Fibroblast of mammary gland (primary cell): ENCODE results near the gene EXOC4.

Experiments
- DNase-seq: peaks from one replicate; pipeline ENCODE4 v3.0.0-alpha.2; 2010; ENCODE audit warnings: low read depth
- H3K4me3 ChIP-seq: 2 replicates; pipeline ENCODE4 v1.5.1; 2011; ENCODE audit warnings: low read depth, mild to moderate bottlenecking, low read length, moderate library complexity; ENCODE audit not compliant: control insufficient read depth
- TF ChIP-seq, protein P1 (sequence below): conservative IDR thresholded peaks from 2 replicates; pipeline ENCODE4 v1.5.1; 2011; ENCODE audit warnings: low read depth, low read length, inconsistent platforms; ENCODE audit not compliant: control insufficient read depth, insufficient read depth

The EXOC4 gene

DNA sequence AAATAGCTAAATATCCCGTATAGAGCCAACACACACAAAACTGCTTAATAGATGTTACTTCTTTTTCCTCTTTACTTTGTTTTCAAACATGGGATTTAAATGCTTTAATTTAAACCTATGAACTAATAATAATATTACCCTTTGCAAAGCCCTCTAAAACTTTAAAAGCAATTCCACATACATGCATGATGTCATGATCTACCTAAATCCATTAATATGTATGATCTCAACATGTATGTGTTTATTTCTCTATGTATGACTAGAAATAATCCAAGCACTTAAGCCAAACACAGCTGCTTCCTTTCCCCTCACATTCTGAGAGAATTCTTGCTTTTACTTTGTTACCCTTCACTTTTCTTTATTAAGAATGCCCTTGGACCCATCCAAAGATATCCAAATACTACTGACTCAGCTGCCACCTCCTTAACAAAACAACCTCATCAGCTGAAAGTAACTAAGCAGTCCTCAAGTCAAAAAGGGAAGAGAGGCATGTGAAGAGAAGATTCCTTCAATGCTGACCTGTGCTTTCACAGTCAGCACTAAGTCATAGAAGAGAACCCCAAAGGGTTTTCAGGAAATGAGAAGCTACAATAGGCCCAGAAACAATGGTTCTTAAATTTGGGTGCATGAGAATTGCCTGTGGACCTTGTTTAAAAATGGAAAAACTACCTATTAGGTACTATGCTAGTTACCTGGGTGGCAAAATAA, 607.9 kb downstream of the EXOC4 start:
- TF ChIP-seq, protein P1, sequence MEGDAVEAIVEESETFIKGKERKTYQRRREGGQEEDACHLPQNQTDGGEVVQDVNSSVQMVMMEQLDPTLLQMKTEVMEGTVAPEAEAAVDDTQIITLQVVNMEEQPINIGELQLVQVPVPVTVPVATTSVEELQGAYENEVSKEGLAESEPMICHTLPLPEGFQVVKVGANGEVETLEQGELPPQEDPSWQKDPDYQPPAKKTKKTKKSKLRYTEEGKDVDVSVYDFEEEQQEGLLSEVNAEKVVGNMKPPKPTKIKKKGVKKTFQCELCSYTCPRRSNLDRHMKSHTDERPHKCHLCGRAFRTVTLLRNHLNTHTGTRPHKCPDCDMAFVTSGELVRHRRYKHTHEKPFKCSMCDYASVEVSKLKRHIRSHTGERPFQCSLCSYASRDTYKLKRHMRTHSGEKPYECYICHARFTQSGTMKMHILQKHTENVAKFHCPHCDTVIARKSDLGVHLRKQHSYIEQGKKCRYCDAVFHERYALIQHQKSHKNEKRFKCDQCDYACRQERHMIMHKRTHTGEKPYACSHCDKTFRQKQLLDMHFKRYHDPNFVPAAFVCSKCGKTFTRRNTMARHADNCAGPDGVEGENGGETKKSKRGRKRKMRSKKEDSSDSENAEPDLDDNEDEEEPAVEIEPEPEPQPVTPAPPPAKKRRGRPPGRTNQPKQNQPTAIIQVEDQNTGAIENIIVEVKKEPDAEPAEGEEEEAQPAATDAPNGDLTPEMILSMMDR = no peak
- H3K4me3 ChIP-seq = no peak overlapping the region
- DNase-seq = no peak

- TF ChIP-seq, protein P1 = no peak
- H3K4me3 ChIP-seq = no peak overlapping the region
- DNase-seq = no peak
Measured at GRCh38 chr7:133861876-133862275, 609.0 kb downstream of the EXOC4 start.

GRCh38 chr7:133863362-133864061, 610.6 kb downstream of the EXOC4 start:
- TF ChIP-seq, protein P1 = no peak
- DNase-seq = no peak
- H3K4me3 ChIP-seq = no peak overlapping the region

DNA sequence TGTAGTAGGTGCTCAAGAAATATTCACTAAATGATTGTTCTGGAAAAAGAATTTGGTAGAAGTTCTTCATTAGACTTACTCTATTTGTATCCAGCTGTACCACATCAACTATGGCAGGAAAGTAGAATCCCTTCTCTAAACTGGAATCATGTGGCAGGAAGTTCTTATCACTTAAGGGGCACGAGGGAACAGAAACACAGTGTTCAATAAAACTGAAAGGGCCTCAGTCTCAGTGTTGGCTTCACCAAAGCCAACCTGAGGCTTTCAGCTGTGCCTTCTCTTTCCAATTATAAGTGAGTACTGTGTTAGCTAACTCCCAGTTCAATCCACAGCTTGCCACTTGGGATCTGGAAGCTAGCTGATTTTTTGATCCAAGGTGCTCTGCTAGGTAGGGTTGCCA, 616.7 kb downstream of the EXOC4 start:
- H3K4me3 ChIP-seq = no peak overlapping the region
- TF ChIP-seq, protein P1 = no peak
- no peak for DNase-seq

DNA sequence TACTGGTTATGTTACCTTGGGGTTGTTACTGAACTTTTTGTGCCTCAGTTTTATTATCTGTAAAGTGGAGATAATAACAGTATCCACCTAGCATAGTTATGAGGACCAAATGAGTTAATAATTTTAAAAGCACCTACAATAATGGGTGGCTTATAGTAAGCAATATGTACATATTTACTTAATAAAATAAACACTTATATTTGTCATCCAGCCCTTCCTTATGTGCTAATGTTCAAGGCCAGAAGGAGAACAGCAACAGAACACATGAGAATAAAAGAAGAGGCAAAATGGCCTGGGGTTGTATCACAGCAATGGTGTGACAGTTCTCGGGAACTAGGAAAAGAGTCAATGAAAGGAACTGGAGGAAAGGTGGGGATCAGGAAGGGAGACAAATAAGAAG, 618.9 kb downstream of the EXOC4 start:
- TF ChIP-seq, protein P1 = no peak

GRCh38 chr7:133873187-133873586, 620.3 kb downstream of the EXOC4 start:
- no peak overlapping the region for H3K4me3 ChIP-seq
- TF ChIP-seq, protein P1 = no peak
- DNase-seq = no peak

More for the DNA sequence above, 618.9 kb downstream of the EXOC4 start:
- no peak for DNase-seq
- no peak overlapping the region for H3K4me3 ChIP-seq
